Stomach (tissue), 9 donors: ENCODE data around the gene ZNF653. TPM values are rescaled to one million over a fixed set of nuclear protein-coding genes. Genes with fewer than 3 reads are reported as not detected.

ENCODE experiments used
- DNase-seq, 2 donors: peaks; one replicate each; pipeline versions ENCODE4 v3.0.0 to v3.0.0-alpha.2; 2013 to 2019
- H3K27ac ChIP-seq, 5 donors: fragments of 200-600 bp in 4 of 5; sonication (generic) in 4 of 5; one replicate each; pipeline ENCODE4 v1.5.1; 2013 to 2019; ENCODE audit warnings: mild to moderate bottlenecking in 1 of 5, moderate library complexity in 1 of 5
- H3K27me3 ChIP-seq, 3 donors: fragments of 200-600 bp; sonication (generic); one replicate each; pipeline ENCODE4 v1.5.1; 2017 to 2019; ENCODE audit warnings: mixed run types in 1 of 3
- H3K36me3 ChIP-seq, 4 donors: fragments of 200-600 bp; sonication (generic); 1 replicate in 3 of 4; 2 replicates in 1 of 4; pipeline ENCODE4 v1.5.1; 2016 to 2019
- H3K4me1 ChIP-seq, 4 donors: fragments of 200-600 bp; sonication (generic); one replicate each; pipeline ENCODE4 v1.5.1; 2016 to 2019
- H3K4me3 ChIP-seq, 4 donors: fragments of 200-600 bp; sonication (generic) in 3 of 4; one replicate each; pipeline ENCODE4 v1.5.1; 2016 to 2019; ENCODE audit warnings: mild to moderate bottlenecking in 1 of 4
- H3K9me3 ChIP-seq, 4 donors: fragments of 200-600 bp; sonication (generic); one replicate each; pipeline ENCODE4 v1.5.1; 2016 to 2019
- EP300 ChIP-seq: sonication (generic); formaldehyde crosslinking; IDR thresholded peaks from one replicate; pipeline ENCODE4 v1.6.1; 2017; ENCODE audit warnings: antibody characterized with exemption
- POLR2A ChIP-seq, 4 donors: fragments of 450-650 bp; IDR thresholded peaks; one replicate each; pipeline ENCODE4 v1.6.1; 2016; ENCODE audit warnings: antibody characterized with exemption in 4 of 4, control low read depth in 2 of 4, mild to moderate bottlenecking in 1 of 4, moderate library complexity in 1 of 4
- POLR2AphosphoS5 ChIP-seq, 3 donors: sonication (generic); formaldehyde crosslinking; IDR thresholded peaks; one replicate each; pipeline ENCODE4 v1.6.1; 2016; ENCODE audit warnings: antibody characterized with exemption in 3 of 3
- WGBS, 5 donors: extraction: QIAGEN DNeasy Blood & Tissue Kit in 3 of 5; methylation state at CpG; one replicate each; pipeline versions ENCODE4 v1.1.5 to v1.1.7; 2013 to 2018; 5-methylcytosine and 5-hydroxymethylcytosine counted together
- intact Hi-C: fragments of 100-400 bp; cut with DNase I; formaldehyde crosslinking; loops from one replicate; pipeline ENCODE4 v1.15.1; 2023; ENCODE audit warnings: low total_unique reads
- polyA plus RNA-seq, 3 donors: library from polyadenylated mRNA; stranded (reverse); fragments of 200-250 nt; gene quantifications; one replicate each; pipeline ENCODE4 v1.2.3, GENCODE V29; 2013
- total RNA-seq, 5 donors: library from RNA; depleted of rRNA; stranded (reverse); fragments of >200 nt; gene quantifications; one replicate each; pipeline versions ENCODE4 v1.1.0 to v1.2.3, GENCODE V29; 2014 to 2016
- TF ChIP-seq, protein P1 (sequence below), 7 experiments: fragments of 450-650 bp in 4 of 7; fragments of 200-600 bp in 3 of 7; sonication (generic) in 3 of 7; IDR thresholded peaks; one replicate each; pipeline ENCODE4 v1.5.1; 2016 to 2019; ENCODE audit warnings: antibody characterized with exemption in 7 of 7, control low read depth in 2 of 7, mild to moderate bottlenecking in 1 of 7
- donor health status: healthy with polysubstance abuse.
- donor health status: Bipolar disorder and iron deficiency.
- donor health status: healthy.

The ZNF653 gene
- total and polyA plus RNA-seq, 8 donors: 6.7 to 99.6 (median 13.9) TPM

DNA sequence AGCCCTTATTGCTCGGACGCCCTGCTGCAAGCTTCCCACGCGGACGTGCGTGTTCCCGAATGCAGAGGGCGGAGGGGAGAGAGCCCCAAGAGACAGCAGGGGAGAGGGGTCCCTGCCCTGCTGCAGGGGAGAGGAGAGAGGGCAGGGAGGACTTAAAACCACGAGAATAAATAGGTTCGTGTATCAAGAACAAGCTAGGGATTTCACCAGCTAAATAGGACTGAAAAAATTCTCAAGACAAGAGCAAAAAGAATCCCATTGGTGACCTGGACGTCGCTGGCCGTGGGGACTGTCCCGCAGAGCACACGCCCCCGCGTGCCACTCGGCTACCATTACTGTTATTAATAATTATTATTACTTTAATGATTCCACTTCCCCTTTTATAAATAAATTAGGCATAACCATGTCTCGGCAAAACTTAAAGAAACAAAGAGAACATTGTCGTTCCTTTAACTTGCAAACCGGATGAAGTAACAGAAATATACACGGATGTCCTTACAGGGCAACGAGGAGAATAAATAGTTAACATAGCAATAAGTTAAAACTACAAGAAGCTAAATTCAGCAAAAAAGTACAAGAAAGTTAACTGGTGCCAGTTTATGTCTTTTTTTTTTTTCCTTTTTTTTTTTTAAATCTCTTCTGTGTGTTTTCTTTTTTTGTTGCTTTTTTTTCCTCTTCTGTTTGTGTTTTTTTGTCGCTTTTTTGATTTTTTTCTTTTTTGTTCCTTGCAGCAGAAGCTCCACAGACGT is 53.6 kb downstream of the ZNF653 start:
- H3K27me3 ChIP-seq: peaks cover 0 to 23% (median 0%) of the 10 kb centered on the region in 3 donors
- H3K27ac ChIP-seq: no peak overlapping the region
- peaks cover 27 to 42% (median 40%) of the 10 kb centered on the region in 4 donors for H3K36me3 ChIP-seq
- no peaks in the 10 kb centered on the region for H3K9me3 ChIP-seq
- whole genome bisulfite sequencing, 5 donors: 28 to 50% (median 38%) methylated on average over 23 to 25 of the region's 25 CpGs
- H3K4me1 ChIP-seq: peaks cover 0 to 7% (median 3%) of the 10 kb centered on the region in 4 donors
- TF ChIP-seq, protein P1, sequence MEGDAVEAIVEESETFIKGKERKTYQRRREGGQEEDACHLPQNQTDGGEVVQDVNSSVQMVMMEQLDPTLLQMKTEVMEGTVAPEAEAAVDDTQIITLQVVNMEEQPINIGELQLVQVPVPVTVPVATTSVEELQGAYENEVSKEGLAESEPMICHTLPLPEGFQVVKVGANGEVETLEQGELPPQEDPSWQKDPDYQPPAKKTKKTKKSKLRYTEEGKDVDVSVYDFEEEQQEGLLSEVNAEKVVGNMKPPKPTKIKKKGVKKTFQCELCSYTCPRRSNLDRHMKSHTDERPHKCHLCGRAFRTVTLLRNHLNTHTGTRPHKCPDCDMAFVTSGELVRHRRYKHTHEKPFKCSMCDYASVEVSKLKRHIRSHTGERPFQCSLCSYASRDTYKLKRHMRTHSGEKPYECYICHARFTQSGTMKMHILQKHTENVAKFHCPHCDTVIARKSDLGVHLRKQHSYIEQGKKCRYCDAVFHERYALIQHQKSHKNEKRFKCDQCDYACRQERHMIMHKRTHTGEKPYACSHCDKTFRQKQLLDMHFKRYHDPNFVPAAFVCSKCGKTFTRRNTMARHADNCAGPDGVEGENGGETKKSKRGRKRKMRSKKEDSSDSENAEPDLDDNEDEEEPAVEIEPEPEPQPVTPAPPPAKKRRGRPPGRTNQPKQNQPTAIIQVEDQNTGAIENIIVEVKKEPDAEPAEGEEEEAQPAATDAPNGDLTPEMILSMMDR (IDR thresholded peaks at IDR 0.05): no peak
- TF ChIP-seq EP300: no peak
- TF ChIP-seq POLR2AphosphoS5 (IDR thresholded peaks at IDR 0.05): no peak
- TF ChIP-seq POLR2A (IDR thresholded peaks at IDR 0.05): no peak
- no peak overlapping the region for H3K4me3 ChIP-seq
- intact Hi-C loops: no loop called here
- peak in 1 of 2 donors; percentile 57 for DNase-seq

DNA sequence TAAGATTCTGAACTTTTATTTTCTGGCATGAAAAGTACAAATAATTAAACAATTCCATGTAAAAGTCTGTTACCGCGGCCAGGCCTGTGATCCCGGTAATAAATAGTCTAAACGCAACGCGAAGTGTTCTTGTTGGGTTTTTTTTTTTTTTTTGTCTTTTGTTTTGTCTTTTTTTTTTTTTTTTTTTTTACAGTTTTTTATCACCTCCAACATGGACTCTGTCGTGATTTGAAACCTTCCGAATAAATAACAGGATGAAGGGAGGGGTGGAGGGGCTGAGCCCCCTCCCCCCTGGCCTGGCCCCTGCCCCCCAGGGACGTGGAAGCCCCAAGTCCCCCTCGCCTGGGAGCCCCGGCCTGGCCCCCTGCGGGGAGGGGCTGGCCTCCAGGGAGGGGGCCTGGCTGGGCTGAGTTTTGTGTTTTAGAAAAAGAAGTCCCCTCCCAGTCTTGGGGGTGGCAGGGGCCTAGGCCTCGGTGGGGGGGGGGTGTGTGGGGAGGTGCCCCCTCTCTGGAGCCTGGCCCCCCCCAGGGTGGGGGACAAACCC is 54.2 kb downstream of the ZNF653 start:
- no peak overlapping the region for H3K4me3 ChIP-seq
- 26 to 41% (median 39%) methylated on average over 12 to 13 of the region's 13 CpGs for WGBS, 5 donors

DNA sequence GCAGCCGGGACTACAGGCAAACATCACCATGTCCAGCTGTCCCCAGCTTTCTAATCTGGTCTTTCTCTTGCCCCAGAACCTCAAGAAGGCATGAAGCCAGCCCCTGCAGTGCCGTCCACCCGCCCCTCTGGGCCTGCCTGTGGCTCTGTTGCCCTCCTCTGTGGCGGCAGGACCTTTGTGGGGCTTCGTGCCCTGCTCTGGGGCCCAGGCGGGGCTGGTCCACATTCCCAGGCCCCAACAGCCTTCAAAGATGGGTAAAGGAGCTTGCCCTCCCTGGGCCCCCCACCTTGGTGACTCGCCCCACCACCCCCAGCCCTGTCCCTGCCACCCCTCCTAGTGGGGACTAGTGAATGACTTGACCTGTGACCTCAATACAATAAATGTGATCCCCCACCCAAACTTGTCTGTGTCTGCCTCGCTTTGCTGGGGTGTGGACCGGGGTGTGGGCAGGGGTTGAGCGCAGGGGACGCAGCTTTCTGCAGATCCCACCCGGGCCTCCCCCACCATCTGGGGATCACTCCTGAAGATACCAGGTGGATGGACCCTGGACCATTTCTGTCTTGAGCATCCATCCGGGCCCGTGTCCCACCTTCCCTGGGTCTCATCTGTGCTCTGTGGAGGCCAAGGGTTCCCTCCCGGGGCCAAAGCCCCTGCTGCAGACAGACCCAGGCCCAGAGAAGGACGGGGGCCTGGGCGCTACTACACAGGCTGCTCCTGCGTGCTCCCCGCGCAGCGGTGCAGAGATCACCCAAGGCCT is 54.9 kb downstream of the ZNF653 start:
- Histone ChIP-seq H3K9me3 (no peaks in the 10 kb centered on the region), H3K36me3 (peaks cover 33 to 55% (median 53%) of the 10 kb centered on the region in 4 donors), H3K4me3 (no peak overlapping the region), H3K27me3 (peaks cover 0 to 23% (median 0%) of the 10 kb centered on the region in 3 donors), H3K27ac (no peak overlapping the region), H3K4me1 (peaks cover 0 to 14% (median 4%) of the 10 kb centered on the region in 4 donors)
- 81 to 87% (median 84%) methylated on average over 20 to 21 of the region's 21 CpGs for WGBS, 5 donors
- DNase-seq: no peak
- intact Hi-C loops: no loop called here
- TF ChIP-seq EP300 (no peak), POLR2A (IDR thresholded peaks at IDR 0.05) (no peak), POLR2AphosphoS5 (IDR thresholded peaks at IDR 0.05) (no peak)
- TF ChIP-seq, protein P1 (IDR thresholded peaks at IDR 0.05): no peak

More for the DNA sequence above, 54.2 kb downstream of the ZNF653 start:
- Histone ChIP-seq H3K9me3 (no peaks in the 10 kb centered on the region), H3K36me3 (peaks cover 27 to 48% (median 47%) of the 10 kb centered on the region in 4 donors), H3K27me3 (peaks cover 0 to 23% (median 0%) of the 10 kb centered on the region in 3 donors), H3K4me1 (peaks cover 0 to 12% (median 3%) of the 10 kb centered on the region in 4 donors), H3K27ac (no peak overlapping the region)
- intact Hi-C loops: no loop called here
- no peak for DNase-seq
- TF ChIP-seq POLR2A (IDR thresholded peaks at IDR 0.05) (no peak), POLR2AphosphoS5 (IDR thresholded peaks at IDR 0.05) (no peak), EP300 (no peak)
- TF ChIP-seq, protein P1 (IDR thresholded peaks at IDR 0.05): no peak

DNA sequence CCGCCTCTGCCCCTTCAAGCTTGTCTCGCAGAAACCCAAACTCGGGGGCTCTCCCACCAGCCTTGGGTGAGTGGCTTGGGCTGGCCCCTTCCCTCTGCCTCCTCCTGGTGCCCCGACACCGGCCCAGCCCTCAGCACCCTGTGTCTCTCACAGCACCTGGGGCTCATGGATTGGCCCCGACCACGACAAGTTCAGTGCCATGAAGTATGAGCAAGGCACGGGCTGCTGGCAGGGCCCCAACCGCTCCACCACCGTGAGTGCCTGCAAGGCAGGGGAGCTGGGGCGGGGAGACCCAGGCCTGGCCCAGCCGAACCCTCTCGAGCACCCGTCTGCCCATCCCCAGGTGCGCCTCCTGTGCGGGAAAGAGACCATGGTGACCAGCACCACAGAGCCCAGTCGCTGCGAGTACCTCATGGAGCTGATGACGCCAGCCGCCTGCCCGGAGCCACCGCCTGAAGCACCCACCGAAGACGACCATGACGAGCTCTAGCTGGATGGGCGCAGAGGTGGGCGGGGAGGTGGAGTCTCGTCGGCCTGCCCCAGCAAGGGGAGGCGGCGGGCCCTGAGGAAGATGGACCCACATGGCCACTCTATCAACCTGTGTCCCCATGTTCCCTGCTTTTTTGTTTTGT is 56.6 kb downstream of the ZNF653 start:
- intact Hi-C loops: loop anchor here (10.0 kb wide), 1 partner anchor 154 kb away; the partner anchor contains the start of gene TSPAN16
- DNase-seq: no peak
- Histone ChIP-seq H3K4me3 (no peak overlapping the region), H3K36me3 (peaks cover 49 to 72% (median 70%) of the 10 kb centered on the region in 4 donors), H3K9me3 (no peaks in the 10 kb centered on the region), H3K27me3 (peaks cover 0 to 18% (median 0%) of the 10 kb centered on the region in 3 donors), H3K4me1 (peaks cover 0 to 14% (median 4%) of the 10 kb centered on the region in 4 donors), H3K27ac (no peak overlapping the region)
- TF ChIP-seq POLR2A (IDR thresholded peaks at IDR 0.05) (no peak), EP300 (no peak), POLR2AphosphoS5 (IDR thresholded peaks at IDR 0.05) (no peak)
- TF ChIP-seq, protein P1 (IDR thresholded peaks at IDR 0.05): no peak
- 90 to 95% (median 93%) methylated on average over 28 to 31 of the region's 31 CpGs for WGBS, 5 donors
